GM18951 (cell line): ENCODE data around the gene ZNF205.

ENCODE experiments used
- POLR2A ChIP-seq: IDR thresholded peaks from 4 replicates; pipeline ENCODE4 v1.6.1; 2011; ENCODE audit warnings: mild to moderate bottlenecking; ENCODE audit not compliant: insufficient read length, insufficient read depth; ENCODE audit errors: extremely low read depth
- in situ Hi-C: fragments of 300-500 bp; cut with MboI; formaldehyde crosslinking; loops from one replicate; pipeline ENCODE4 v1.12.0; 2022; ENCODE audit warnings: low sequenced_read_pairs, mixed read lengths, inconsistent platforms; ENCODE audit not compliant: unreplicated experiment

Gene ZNF205

DNA sequence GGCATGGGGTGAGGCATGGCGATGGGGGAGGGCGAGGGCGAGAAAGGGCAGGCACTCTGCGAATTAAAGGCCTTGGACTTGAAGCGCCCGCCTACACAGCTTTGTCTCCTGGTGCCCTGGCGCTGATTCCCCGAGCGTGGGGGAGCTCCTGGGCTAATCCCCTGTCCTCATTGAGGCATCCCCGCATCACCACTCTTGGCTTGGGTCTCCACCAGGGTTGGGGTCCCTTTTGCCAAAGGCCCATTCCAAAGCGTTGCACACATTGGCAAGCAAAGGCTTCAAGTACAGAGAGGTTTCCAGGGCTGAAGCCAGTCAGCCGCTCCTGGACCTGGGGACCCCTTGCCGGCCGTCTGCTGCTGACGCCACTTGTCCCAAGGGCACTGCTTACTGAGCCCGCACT lies 8.0 kb downstream of the ZNF205 start:
- TF ChIP-seq POLR2A: no peak
- in situ Hi-C loops: no loop called here

DNA sequence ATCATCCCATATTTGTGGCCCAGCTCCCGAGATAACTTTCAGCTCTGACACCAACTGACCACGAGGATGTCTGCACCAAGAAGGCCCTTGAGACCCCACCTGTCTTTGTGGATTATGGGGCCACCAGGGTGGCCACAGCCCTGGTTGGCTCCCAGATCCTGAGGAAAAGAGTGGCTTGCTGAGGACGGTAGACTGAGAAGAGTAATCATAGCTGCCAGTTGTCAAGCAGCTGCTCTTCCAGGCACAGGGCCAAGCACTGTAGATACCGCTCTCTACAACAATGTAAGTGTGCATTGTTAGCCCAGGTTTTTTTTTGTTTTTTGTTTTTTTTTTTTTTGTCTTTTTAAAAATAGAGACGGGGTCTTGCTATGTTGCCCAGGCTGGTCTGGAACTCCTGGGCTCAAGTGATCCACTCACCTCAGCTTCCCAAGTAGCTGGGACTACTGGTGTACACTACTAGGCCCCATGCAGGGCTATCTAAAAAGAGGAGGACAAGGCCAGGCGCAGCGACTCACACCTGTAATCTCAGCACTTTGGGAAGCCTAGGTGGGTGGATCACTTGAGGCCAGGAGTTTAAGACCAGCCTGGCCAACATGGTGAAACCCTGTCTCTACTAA lies 9.6 kb downstream of the ZNF205 start:
- in situ Hi-C loops: no loop called here
- TF ChIP-seq POLR2A: no peak

DNA sequence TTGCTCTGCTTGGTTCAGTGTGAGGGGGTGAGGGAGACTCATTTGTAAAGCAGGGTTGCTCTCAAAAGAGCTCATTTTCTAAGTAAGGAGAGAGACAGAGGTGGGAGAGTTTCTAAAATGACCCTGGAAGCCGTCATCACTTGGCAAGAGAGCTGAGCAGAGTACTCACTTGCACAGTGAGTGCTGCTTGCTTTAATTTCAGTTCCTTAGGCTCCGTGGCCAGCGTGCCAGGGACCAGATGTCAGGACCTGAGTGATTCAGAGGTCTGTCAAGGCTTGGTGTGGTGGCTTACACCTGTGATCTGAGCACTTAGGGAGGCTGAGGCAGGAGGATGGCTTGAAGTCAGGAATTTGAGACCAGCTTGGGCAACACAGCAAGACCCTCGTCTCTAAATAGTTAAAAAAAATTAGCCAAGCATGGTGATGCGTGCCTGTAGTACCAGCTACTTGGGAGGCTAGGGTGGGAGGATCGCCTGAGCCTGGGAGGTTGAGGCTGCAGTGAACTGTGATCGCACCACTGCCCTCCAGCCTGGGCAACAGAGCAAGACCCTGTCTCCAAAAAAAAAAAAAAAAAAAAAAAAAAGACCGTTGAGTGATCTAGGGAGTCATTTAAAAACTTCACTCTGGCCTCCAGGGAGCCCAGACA lies 10.7 kb downstream of the ZNF205 start:
- no peak for TF ChIP-seq POLR2A
- in situ Hi-C loops: no loop called here

DNA sequence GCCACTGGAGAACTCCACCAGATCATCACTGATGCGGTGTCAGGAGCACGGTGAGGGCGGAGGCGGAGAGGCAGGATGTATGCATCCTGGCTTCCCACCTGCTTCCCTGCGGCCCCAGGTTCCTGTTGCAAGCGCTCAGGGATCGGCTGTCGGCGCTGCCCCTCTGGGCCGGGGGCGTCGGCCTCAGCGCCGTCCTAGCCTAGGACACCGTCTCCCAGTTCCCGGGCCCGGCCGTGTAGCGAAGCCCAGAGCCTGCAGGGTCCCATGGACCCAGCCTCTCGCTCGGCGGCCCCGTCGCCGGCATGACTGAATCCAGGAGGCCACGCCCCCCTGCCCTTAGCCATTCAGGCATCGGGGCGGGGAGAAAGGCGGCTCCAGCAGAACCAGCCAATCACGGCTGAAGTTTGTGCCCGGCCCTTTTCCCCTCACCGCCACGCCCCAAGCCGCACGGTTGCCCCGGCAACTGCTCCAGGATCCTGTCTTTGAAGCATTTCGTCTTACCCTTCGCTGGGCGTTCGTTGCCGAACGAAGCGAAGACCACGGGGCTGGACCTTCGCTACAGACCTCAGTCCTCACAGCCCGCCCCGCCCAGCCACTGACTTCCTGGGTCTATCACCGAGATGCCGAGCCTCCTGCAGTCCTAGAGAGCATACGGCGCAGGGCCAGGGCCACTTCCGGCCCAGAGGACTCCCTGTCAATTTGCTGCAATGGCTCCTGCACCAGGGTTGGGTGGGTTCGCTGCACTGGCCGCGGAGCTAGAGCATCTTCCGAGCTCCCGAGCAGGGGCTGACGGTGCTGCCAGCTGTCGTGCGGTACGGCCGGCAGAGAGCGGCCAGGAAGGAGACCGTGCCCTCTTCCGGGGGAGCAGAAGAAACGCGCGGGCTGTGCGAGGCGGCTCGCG lies 11.8 kb downstream of the ZNF205 start:
- peak; percentile 54 for TF ChIP-seq POLR2A
- in situ Hi-C loops: no loop called here

DNA sequence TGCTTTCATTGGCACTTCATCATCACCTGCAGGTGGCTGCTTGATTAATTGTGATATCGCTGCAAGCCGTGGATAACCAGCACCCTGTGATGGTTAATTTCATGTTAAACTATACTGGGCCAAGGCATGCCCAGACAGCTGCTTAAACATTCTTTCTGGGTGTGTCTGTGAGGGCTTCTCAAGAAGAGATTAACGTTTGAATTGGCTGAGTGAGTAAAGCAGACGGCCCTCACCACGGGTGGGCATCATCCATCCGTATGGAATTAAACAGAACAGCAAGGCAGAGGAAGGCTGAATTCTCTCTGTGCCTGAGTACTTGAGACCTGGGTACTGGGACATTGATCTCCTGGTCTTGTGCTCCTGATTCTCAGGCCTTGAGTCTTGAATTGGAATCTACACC lies 15.4 kb downstream of the ZNF205 start:
- in situ Hi-C loops: loop anchor here (5.0 kb wide), 1 partner anchor 65 kb away; no protein-coding TSS in a partner anchor
- no peak for TF ChIP-seq POLR2A

DNA sequence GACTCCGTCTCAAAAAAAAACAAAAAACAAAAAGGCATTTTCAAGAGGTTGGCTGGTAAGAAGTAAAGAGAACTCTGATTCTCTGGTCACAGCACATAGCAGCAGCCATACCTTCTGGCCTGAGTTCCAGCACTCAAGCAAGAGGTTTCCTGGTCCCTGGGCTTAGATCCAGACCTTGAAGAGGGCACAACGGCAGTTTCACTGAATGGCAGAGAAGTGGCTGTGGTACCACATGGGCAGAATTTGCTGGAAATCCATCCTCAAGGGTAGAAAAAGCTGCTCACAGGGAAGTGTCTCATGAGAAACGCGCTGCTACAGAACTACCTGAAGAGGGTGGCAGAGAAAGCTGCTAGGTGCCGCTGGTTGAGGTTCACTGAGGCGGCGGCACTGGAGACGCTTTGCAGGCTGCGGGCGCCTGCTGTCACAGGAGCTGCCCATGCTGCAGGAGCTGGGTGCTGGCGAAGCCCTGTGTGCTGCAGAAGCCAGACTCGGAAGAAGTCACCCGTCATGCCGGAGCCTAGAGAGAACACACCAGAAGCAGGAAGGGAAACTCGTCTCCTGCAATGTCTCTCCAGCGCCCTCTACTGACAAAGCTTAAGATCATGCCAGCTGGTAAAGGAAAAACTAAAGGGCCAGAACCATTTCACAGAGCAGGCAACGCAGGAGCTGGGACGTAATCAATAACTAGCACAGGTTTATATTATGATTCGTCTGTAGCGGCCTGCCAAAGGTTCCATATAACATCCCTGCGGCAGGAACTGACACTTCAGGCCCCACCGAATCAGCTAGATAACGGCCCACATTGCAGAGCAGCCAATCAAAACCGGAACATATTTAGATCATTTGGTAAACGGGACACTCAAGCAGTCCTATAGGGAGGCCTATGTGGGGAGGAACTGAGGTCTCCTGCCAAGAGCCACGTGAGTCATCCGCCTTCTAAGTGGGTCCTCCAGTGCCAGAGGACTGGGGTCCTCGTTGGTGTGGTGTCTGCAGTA lies 17.0 kb downstream of the ZNF205 start:
- in situ Hi-C loops: loop anchor here (5.0 kb wide), 2 partner anchors 32 to 67 kb away; partner anchors contain the start of gene ZSCAN10
- TF ChIP-seq POLR2A: peak; percentile 52

DNA sequence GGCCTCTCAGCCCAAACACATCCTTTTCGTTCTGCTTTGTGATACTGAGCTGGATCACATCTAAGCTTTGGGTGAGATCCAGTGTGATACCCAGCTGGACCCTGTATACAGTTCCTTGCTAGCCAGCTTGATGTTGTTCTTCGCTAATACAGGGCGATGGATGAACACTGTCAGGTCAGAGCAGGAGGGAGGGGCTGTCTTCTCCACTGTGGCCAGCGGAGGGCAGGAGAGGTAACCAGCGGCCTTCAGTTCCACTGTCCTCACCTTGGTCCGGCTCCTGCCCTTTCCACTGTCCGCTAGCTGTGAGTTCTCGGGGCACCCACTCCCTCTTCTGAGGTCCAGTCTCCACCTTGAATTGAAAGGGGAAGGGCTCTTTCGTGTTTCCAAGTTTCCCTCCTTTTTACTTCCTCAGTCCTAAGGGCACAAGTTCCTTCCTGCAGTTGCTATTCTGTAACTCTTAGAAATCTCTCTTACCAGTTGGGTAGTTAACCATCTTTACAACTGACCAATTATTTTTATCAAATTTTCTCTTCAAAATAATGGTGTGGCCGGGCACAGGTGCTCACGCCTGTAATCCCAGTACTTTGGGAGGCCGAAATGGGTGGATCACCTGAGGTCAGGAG lies 19.5 kb downstream of the ZNF205 start:
- no peak for TF ChIP-seq POLR2A
- in situ Hi-C loops: loop anchor here (5.0 kb wide), 1 partner anchor 35 kb away; the partner anchor contains the start of gene ZSCAN10

DNA sequence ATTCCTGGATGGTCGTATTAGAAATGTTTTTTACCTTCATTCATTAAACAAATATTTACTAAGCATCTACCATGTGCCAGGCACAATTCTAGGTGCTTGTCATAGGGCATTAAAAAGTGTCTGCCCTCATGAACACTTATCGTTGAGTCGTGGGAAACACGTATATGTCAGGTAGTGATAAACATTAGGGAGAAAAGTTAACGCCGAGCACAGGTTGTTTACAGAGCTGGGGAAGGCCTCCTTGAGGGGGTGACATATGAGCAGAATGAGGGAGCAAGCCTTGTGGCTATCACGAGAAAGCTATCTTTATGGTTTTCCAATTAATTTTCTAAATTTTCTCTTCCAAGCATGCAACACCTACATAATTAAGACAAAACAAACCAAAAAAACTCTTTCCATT lies 21.5 kb downstream of the ZNF205 start:
- no peak for TF ChIP-seq POLR2A
- in situ Hi-C loops: loop anchor here (5.0 kb wide), 1 partner anchor 37 kb away; the partner anchor contains the start of gene ZSCAN10

DNA sequence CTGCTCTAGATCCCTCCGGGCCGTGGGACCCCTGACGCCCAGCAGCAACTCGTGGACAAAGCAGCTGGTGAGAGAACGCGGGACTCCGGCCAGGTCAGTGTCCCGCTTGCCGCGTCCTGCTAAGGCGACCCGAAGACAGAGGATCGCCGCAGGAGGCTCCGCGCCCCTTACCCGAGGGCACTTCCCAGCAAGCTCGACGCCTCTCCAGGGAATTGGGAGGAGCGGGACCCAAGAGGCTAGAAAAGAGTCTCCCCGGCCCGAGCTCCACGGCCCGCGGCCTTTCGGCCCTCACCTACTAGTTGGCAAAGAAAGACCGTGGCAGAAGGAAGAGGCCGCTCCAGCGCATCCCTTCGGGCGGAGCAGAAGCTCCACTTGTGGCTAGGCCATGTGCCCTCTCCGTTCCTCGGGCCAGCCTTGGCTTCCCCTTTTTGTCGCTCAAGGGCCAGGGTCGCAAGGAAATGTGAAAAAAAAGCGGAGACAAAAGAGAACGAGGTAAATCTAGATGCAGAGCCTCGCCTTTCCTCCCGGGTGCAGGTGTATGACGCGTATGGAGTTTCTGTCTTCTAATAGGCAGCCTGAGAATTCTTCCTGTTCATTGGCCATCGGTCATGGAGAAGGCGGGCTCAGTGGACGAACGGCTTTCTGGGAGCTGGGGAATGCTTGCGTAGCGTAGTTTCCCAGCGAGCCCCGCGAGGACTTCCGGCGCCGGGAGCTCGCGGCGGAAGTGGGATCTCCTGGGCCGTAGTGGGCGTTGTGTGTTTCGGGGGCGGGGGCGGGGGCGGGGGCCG lies 22.1 kb downstream of the ZNF205 start, which contains the start of gene ZNF213:
Gene ZNF213, plus strand, starts transcription at position 692 of the 788 bp plus-strand sequence. CDS start 2,252 bp downstream, outside the sequence.
- peak; percentile 71 for TF ChIP-seq POLR2A
- in situ Hi-C loops: loop anchor here (5.0 kb wide), 1 partner anchor 37 kb away; the partner anchor contains the start of gene ZSCAN10

DNA sequence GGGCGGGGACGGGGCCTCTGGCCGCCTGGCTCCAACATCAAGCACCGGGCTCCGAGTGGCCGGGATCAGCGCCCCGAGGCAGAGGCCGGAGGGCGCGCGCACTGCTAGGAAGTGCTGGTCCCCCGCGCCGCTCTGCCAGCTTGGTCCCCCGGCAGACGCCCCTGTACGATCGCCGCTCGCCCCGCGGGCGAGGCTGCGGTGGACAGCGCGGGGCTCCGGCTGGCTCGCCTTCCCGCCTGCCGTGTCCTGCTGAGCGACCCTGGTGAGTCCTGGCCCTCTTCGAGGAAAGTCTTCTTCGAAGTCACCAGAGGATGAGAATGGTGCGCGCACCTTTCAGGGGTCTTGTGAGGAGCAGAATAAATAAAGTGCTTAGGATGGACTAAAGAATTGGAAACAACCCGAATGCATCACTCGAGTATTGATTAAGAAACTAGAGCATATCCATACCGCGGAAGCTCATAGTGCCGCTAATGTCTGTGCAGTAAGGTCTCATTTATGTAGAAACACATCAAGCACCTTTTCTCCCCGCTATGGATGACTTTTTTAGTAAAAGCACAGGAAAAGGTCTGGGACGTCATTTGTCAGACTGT lies 22.8 kb downstream of the ZNF205 start:
- in situ Hi-C loops: no loop called here
- peak; percentile 68 for TF ChIP-seq POLR2A

DNA sequence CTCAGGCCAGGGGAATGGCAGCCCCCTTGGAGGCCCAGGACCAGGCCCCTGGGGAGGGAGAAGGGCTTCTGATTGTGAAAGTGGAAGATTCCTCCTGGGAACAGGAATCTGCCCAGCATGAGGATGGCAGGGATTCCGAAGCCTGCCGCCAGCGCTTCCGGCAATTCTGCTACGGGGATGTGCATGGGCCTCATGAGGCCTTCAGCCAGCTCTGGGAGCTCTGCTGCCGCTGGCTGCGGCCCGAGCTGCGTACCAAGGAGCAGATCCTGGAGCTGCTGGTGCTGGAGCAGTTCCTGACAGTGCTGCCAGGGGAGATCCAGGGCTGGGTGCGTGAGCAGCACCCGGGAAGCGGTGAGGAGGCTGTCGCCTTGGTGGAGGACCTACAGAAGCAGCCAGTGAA lies 24.9 kb downstream of the ZNF205 start:
- in situ Hi-C loops: no loop called here
- TF ChIP-seq POLR2A: no peak
